NCI-H526 treated with DMSO at 0.1 percent for 48 hours (cell line): ENCODE data around the gene LPP.

ENCODE experiments used
- DNase-seq: peaks from one replicate; lab custom pipeline; 2025; lab: John Stamatoyannopoulos, UW

The LPP gene

GRCh38 chr3:188518416-188518815 lies 364.5 kb downstream of the LPP start:
- DNase-seq: no peak

- DNase-seq: no peak
Measured at GRCh38 chr3:188518835-188519452, 365.0 kb downstream of the LPP start.

DNA sequence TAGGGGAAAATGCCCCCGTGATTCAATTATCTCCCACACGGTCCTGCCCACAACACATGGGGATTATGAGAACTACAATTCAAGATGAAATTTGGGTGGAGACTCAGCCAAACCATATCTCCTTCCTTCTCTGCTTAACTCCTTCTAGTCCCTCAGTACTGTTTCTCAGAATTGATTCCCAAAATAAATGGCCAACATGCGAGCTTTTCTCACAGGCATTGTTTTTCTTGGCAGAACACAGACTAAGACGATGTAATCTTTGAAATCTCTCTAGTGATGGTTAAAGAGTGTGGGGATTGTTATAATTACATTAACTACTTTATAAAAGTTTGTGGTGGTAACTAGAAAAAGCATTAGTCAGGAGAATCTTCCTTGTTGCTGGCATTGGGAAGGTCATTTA lies 366.5 kb downstream of the LPP start:
- no peak for DNase-seq

DNA sequence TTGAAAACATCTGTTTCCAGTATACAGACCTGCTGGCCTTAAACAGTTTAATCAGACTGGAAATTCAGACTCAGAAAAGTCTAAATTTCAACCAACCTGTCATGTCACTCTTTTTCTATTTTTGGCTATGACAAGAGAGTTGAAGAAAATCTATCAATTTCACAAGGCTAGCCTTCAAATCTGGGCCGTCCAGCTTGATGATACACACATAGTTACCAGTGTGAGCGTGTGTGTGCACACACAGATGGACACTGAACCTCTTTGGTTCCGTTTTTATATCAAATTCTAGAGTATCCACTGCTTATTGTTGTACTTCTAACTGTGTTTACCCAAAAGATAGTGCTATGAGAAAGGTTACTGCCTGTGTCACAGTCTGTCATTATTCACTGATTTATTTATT lies 368.2 kb downstream of the LPP start:
- no peak for DNase-seq

DNA sequence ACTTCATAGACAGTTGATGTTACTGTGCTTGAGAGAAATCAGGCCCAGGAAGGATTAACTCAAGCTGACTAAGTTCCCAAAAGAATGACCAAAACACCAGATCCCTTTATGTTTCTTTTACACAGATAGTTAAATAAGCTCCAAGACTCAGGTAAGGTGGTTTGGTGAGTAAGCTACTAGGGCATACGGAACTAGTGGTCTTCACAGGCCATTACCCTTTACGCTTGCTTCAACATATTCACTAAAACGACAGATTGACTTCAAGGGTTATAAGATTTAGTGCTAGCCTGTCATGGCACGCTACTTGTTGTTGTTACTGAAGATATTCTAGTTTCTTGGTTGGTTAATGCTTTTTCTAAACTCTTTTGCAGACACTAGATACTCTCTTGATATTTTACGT lies 369.3 kb downstream of the LPP start:
- DNase-seq: no peak

DNA sequence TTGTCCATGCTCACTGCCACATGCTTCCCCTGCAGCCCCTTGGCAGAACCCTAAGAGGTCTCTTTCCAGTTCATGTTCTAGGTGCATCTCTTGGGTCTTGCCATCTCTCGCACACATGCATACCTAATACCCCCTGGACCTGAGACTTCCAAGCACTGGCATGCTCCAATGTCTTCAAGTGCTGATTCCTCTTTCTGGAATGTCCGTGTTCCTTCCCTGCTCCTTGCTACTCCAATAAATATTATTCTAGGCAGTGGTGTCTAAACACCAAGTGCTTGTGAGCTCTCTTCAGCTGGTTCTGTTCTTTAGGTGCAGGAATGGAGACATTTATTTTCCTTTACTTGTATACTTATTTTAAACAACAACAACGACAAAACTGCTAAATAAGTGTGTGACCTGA lies 370.1 kb downstream of the LPP start:
- no peak for DNase-seq

DNA sequence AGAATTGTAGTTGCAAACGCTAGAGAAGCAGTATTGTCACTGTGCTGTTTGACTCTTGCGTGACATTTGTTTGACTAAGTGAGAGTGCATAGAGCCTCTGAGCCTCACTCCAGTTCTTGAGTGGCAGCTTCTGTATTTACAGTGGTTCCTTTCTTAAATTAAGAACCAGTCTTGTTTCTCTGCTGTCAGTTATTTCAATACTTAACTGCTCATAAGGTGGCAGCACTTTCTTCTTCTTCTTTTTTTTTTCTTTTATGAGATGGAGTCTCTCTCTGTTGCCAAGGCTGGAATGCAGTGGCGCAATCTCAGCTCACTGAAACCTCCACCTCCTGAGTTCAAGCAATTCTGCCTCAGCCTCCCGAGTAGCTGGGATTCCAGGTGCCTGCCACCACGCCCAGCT lies 372.1 kb downstream of the LPP start:
- no peak for DNase-seq

DNA sequence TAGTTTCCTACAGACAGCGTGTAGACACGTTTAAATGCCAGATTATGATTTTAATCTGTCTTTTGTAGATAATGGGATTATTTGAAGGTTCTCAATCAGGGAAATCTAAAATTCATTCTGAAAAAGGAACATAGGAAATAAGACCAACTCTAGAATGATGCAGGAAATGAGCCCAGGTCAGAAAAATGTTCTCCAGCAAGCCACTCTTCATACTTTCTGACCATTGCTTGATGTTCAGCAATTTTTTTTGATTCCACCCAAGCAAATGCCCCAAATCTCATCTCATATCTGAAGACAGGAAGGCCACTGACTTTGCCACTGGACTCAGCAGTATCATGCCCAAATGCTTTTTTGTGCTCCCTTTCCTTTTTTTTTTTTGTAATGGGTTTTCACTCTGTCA lies 373.4 kb downstream of the LPP start:
- no peak for DNase-seq

GRCh38 chr3:188528396-188528795 lies 374.4 kb downstream of the LPP start:
- no peak for DNase-seq

- no peak for DNase-seq
Measured at GRCh38 chr3:188529228-188529627, 375.3 kb downstream of the LPP start.

GRCh38 chr3:188530226-188530625 lies 376.3 kb downstream of the LPP start:
- DNase-seq: no peak

GRCh38 chr3:188531210-188531609 lies 377.3 kb downstream of the LPP start:
- no peak for DNase-seq

- no peak for DNase-seq
Measured at GRCh38 chr3:188533172-188533571, 379.2 kb downstream of the LPP start.

GRCh38 chr3:188533612-188534357 lies 379.8 kb downstream of the LPP start:
- no peak for DNase-seq

DNA sequence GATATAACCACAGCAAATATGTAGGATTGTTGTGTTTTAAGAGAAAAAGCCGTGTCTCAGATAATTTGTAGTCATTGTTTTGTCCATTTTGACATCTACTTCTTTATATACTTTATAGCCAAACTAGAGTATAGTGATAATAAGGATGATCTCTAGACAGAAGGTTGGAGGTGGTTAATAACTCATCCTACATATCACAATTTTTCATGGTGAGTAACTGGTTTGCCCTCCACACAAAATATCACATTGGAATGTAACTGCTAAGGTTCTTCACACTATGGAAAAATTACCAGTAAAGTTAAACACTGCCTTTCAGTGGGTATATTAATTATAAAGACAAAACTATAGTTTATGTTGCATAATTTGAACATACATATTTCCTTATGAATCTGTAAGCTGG lies 380.7 kb downstream of the LPP start:
- no peak for DNase-seq

- no peak for DNase-seq
Measured at GRCh38 chr3:188537606-188538005, 383.6 kb downstream of the LPP start.

GRCh38 chr3:188539037-188539436 lies 385.1 kb downstream of the LPP start:
- no peak for DNase-seq

DNA sequence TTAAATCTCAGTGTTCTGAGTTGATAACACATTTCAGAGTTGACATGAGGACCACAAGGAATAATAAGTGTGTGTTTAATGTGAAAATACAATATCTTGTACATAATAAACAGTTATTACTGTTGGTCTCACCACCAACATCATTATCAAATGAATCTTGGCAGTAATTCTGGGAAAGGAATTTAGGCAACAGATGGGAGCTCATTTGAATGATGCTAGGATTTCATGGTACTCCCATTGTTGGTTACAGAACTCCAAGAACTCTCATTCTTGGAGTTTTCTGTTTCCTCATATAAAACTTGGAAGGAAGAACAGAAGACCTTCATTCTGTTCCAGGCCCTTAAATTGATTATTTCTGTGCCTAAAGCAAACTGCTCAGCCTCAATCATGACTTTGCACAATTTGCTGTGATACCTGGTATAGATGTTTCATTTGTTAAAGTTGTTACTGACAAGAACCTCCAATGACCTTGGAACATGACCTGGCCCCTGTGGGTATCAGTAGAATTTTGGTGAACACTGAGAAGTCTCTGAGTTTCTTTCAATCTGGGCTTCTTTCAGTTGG lies 385.8 kb downstream of the LPP start:
- no peak for DNase-seq

GRCh38 chr3:188542196-188542595 lies 388.2 kb downstream of the LPP start:
- DNase-seq: peak; percentile 71

DNA sequence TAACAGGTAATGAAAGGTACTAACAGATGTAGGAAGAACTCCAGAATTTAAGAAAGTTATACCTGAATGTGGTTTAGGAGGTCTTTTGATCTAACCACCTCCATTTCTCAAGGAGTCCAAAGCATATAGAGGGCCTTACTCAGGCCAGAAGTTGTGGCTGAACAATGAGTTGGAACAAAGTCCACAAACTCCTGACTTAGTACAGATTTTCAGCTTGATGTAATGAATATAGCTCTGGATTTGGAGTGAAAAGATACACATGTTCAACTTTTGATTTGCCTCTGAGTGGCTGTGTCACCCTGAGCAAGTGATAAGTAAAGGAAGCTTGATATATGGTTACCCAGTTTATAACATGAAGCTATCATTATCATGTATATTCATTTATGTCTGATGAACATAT lies 390.1 kb downstream of the LPP start:
- no peak for DNase-seq

- no peak for DNase-seq
Measured at GRCh38 chr3:188546835-188547670, 393.1 kb downstream of the LPP start.

DNA sequence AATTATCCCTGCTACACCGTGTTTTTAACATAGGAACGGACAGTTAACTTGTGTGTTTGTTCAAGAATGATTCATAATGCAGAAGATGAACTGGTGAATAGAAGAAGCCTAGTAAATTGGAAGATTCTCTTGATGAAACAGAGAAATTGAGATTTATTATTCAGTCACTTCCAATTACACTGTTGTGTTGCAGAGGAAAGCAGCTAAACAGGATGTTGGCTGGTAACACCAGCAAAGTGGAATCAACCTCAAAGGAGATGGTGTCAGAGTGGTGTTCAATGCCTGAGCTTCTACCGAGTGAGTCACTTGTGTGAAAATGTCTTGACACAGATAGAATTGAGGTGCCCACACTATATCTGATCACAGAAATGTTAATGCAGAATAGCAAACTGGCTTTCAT lies 399.6 kb downstream of the LPP start:
- DNase-seq: no peak

- DNase-seq: no peak
Measured at GRCh38 chr3:188554404-188554803, 400.4 kb downstream of the LPP start.
